ENCODE measurements around the gene AK2.

DNA sequence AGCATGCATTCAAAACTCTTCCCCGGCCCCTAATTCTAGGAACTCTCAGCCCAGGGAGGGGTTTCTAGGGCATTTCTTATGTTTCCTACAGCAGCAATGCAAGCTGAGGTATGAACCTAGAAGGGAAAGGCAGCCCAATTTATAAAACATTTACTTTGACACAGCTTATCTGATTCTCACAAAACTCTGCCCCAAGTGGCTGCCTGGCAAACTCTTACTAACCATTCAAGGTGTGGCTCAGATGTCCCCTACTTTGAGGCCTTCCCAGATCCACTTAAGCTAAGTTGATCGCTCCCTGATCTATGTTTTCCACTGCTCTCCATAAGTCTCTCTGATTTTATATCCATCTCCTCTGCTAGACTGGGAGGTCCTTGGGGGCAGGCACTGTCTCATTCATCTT, 35.4 kb downstream of the AK2 start:
- TF ChIP-seq EZH2 (optimal IDR thresholded peaks at IDR 0.05; ENCODE audit: low read depth, low read length) (no peak), EZH2phosphoT487 (IDR thresholded peaks at IDR 0.05; ENCODE audit: low read length) (no peak)
- TF ChIP-seq, protein P1, sequence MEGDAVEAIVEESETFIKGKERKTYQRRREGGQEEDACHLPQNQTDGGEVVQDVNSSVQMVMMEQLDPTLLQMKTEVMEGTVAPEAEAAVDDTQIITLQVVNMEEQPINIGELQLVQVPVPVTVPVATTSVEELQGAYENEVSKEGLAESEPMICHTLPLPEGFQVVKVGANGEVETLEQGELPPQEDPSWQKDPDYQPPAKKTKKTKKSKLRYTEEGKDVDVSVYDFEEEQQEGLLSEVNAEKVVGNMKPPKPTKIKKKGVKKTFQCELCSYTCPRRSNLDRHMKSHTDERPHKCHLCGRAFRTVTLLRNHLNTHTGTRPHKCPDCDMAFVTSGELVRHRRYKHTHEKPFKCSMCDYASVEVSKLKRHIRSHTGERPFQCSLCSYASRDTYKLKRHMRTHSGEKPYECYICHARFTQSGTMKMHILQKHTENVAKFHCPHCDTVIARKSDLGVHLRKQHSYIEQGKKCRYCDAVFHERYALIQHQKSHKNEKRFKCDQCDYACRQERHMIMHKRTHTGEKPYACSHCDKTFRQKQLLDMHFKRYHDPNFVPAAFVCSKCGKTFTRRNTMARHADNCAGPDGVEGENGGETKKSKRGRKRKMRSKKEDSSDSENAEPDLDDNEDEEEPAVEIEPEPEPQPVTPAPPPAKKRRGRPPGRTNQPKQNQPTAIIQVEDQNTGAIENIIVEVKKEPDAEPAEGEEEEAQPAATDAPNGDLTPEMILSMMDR (IDR thresholded peaks at IDR 0.05; ENCODE audit: low read length), result no peak; the same call in 1 of the 2 replicates

All from MM.1S (cell line).